Activated T-cell treated with anti-CD3 and anti-CD28 coated beads for 4 hours (primary cell): ENCODE data around the gene VSTM2B.
"Not testable (repeated sequence)": the region's sequence is repeated elsewhere in the genome, so short reads cannot be mapped to it uniquely, and the experiment has no call there.

Source experiments
- DNase-seq: peaks from one replicate; pipeline ENCODE4 v3.0.0-alpha.2; 2020

VSTM2B gene

GRCh38 chr19:29525901-29526729 is at the start of gene VSTM2B:
Gene VSTM2B, plus strand, starts transcription at chr19:29525994. Its CDS starts 590 bp downstream, at chr19:29526584.
- no peak for DNase-seq

GRCh38 chr19:29476528-29476927 is 49.3 kb upstream of the VSTM2B start:
- no peak for DNase-seq

- DNase-seq = no peak
Measured at GRCh38 chr19:29477831-29478577, 47.8 kb upstream of the VSTM2B start.

GRCh38 chr19:29478578-29479565 is 46.9 kb upstream of the VSTM2B start:
- DNase-seq = no peak

- DNase-seq = no peak
Measured at GRCh38 chr19:29479941-29480340, 45.9 kb upstream of the VSTM2B start.

- DNase-seq = no peak
Measured at GRCh38 chr19:29480507-29480906, 45.3 kb upstream of the VSTM2B start.

GRCh38 chr19:29482855-29483640 is 42.7 kb upstream of the VSTM2B start:
- DNase-seq = no peak

- DNase-seq = no peak
Measured at GRCh38 chr19:29483641-29483920, 42.2 kb upstream of the VSTM2B start.

- DNase-seq = no peak
Measured at GRCh38 chr19:29483944-29484581, 41.7 kb upstream of the VSTM2B start.

- DNase-seq = no peak
Measured at GRCh38 chr19:29484876-29485275, 40.9 kb upstream of the VSTM2B start.

- DNase-seq = no peak
Measured at GRCh38 chr19:29485293-29485692, 40.5 kb upstream of the VSTM2B start.

- DNase-seq = not testable (repeated sequence)
Measured at GRCh38 chr19:29486961-29487360, 38.8 kb upstream of the VSTM2B start.

GRCh38 chr19:29487432-29487831 is 38.4 kb upstream of the VSTM2B start:
- DNase-seq = no peak

GRCh38 chr19:29488316-29488715 is 37.5 kb upstream of the VSTM2B start:
- no peak for DNase-seq

- no peak for DNase-seq
Measured at GRCh38 chr19:29489172-29489951, 36.4 kb upstream of the VSTM2B start.

GRCh38 chr19:29491491-29491890 is 34.3 kb upstream of the VSTM2B start:
- no peak for DNase-seq

GRCh38 chr19:29491995-29492577 is 33.7 kb upstream of the VSTM2B start:
- no peak for DNase-seq

- DNase-seq = no peak
Measured at GRCh38 chr19:29492769-29493168, 33.0 kb upstream of the VSTM2B start.

- DNase-seq = no peak
Measured at GRCh38 chr19:29495091-29495490, 30.7 kb upstream of the VSTM2B start.

GRCh38 chr19:29495901-29496441 is 29.8 kb upstream of the VSTM2B start:
- no peak for DNase-seq
